GM19035 (cell line): Measurements from ENCODE around the gene GBE1.
"Not testable (repeated sequence)": the region's sequence is repeated elsewhere in the genome, so short reads cannot be mapped to it uniquely, and the experiment has no call there.

Source experiments
- ATAC-seq: cut with Tn5 transposase; IDR thresholded peaks from one replicate; pipeline ENCODE4 v1.9.1; 2021; ENCODE audit not compliant: unreplicated experiment

GBE1 gene

GRCh38 chr3:81544385-81544784 lies 217.1 kb downstream of the GBE1 start:
- peak; percentile 52 for ATAC-seq

- no peak for ATAC-seq
Observed at GRCh38 chr3:81540787-81541186, 220.7 kb downstream of the GBE1 start.

GRCh38 chr3:81531846-81532245 lies 229.6 kb downstream of the GBE1 start:
- ATAC-seq: no peak

GRCh38 chr3:81531263-81531662 lies 230.2 kb downstream of the GBE1 start:
- no peak for ATAC-seq

GRCh38 chr3:81530180-81530939 lies 231.1 kb downstream of the GBE1 start:
- no peak for ATAC-seq

GRCh38 chr3:81521855-81522254 lies 239.6 kb downstream of the GBE1 start:
- ATAC-seq: no peak

- ATAC-seq: no peak
Observed at GRCh38 chr3:81518945-81519344, 242.5 kb downstream of the GBE1 start.

- no peak for ATAC-seq
Observed at GRCh38 chr3:81516042-81516441, 245.4 kb downstream of the GBE1 start.

GRCh38 chr3:81513591-81513990 lies 247.9 kb downstream of the GBE1 start:
- no peak for ATAC-seq

GRCh38 chr3:81503026-81503425 lies 258.4 kb downstream of the GBE1 start:
- no peak for ATAC-seq

- no peak for ATAC-seq
Observed at GRCh38 chr3:81502236-81502635, 259.2 kb downstream of the GBE1 start.

GRCh38 chr3:81500039-81500438 lies 261.4 kb downstream of the GBE1 start:
- peak; percentile 73 for ATAC-seq

- ATAC-seq: no peak
Observed at GRCh38 chr3:81497572-81498251, 263.7 kb downstream of the GBE1 start.

GRCh38 chr3:81496407-81497104 lies 264.9 kb downstream of the GBE1 start:
- ATAC-seq: no peak

GRCh38 chr3:81492471-81492870 lies 269.0 kb downstream of the GBE1 start:
- ATAC-seq: not testable (repeated sequence)

GRCh38 chr3:81492040-81492439 lies 269.4 kb downstream of the GBE1 start:
- ATAC-seq: no peak

- peak; percentile 98 for ATAC-seq
Observed at GRCh38 chr3:81490541-81491288, 270.7 kb downstream of the GBE1 start.

- peak; percentile 97 for ATAC-seq
Observed at GRCh38 chr3:81485444-81485865, 276.0 kb downstream of the GBE1 start.

- ATAC-seq: no peak
Observed at GRCh38 chr3:81484520-81484919, 276.9 kb downstream of the GBE1 start.

- no peak for ATAC-seq
Observed at GRCh38 chr3:81483046-81483445, 278.4 kb downstream of the GBE1 start.

GRCh38 chr3:81477740-81478139 lies 283.7 kb downstream of the GBE1 start:
- ATAC-seq: no peak
